Measurements from ENCODE around the gene CALML3. TPM values are rescaled to one million over a fixed set of nuclear protein-coding genes. Genes with fewer than 3 reads are reported as not detected.
A peak's percentile ranks its signal among the peaks of the same experiment; 100 is the strongest.

Gene CALML3
- total and polyA plus RNA-seq, 2 of the 13 experiments (the other 11 are each of a cell fraction or from before 2014, with no cell fraction given): not detected

DNA sequence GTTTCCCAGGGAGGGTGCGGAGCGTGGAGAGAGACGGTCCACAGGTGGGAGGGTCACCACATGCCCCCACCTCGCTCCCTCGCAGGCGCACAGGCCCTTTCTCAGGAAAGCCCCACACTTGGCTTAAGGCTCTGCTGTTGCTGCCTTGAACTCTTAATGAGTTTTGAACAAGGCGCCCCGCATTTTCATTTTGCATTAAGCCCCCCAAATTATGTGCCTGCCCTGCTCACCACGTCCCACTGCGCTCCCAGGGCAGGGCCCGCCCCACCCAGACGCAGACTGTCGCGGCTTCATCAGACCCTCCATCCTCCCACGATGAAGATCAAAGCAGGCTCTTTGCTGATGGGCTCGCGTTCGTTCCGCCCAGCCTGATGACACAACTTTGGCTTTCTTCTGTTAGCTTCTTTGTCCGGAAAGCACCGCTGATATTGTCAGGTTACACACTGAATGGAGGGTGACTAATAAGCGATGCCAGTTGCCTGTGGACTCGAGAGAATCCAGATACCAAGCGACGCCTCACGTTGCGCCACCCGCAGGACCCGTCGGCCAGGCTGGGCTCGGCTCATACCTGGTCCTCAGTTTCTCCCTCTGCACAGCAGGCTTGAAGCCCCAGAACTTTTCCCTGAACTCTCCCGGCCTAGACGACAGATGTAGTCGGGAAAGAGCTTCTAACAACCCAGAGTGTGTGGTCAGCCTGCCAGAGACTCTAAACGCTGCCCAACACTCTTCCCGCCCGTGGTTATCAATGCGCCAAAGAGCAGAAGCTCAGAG is 9.5 kb downstream of the CALML3 start (continued):
- TF ChIP-seq, protein P1, sequence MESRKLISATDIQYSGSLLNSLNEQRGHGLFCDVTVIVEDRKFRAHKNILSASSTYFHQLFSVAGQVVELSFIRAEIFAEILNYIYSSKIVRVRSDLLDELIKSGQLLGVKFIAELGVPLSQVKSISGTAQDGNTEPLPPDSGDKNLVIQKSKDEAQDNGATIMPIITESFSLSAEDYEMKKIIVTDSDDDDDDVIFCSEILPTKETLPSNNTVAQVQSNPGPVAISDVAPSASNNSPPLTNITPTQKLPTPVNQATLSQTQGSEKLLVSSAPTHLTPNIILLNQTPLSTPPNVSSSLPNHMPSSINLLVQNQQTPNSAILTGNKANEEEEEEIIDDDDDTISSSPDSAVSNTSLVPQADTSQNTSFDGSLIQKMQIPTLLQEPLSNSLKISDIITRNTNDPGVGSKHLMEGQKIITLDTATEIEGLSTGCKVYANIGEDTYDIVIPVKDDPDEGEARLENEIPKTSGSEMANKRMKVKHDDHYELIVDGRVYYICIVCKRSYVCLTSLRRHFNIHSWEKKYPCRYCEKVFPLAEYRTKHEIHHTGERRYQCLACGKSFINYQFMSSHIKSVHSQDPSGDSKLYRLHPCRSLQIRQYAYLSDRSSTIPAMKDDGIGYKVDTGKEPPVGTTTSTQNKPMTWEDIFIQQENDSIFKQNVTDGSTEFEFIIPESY (CRISPR knock-in tag; IDR thresholded peaks at IDR 0.05): 0 out of 2 replicates have a peak, but pooled peaks have one; percentile 42
- peak; percentile 9 for TF ChIP-seq XRCC5 (optimal IDR thresholded peaks at IDR 0.05; ENCODE audit: low read length)
- TF ChIP-seq ZNF614 (CRISPR knock-in tag; IDR thresholded peaks at IDR 0.05; ENCODE audit: borderline replicate concordance): 0 out of 2 replicates have a peak, but pooled peaks have one; percentile 32
- TF ChIP-seq NFYC (CRISPR knock-in tag; IDR thresholded peaks at IDR 0.05): no peak
- TF ChIP-seq FOXA3 (CRISPR knock-in tag; IDR thresholded peaks at IDR 0.05): peak; percentile 48; the same call in 1 of the 2 replicates
- 0 out of 2 replicates have a peak, but pooled peaks have one; percentile 15 for TF ChIP-seq RBFOX2 (IDR thresholded peaks at IDR 0.05; ENCODE audit: low read depth, low read length)
- peak; percentile 25; the same call in 1 of the 2 replicates for TF ChIP-seq POLR2G (IDR thresholded peaks at IDR 0.05; ENCODE audit: low read depth, low read length)
- no peak for TF ChIP-seq SOX6 (IDR thresholded peaks at IDR 0.05)
- peak; percentile 24; the same call in 1 of the 2 replicates for TF ChIP-seq SOX6 (CRISPR knock-in tag; IDR thresholded peaks at IDR 0.05)
- TF ChIP-seq KDM2A (CRISPR knock-in tag; IDR thresholded peaks at IDR 0.05; ENCODE audit: borderline replicate concordance, low read depth): 0 out of 2 replicates have a peak, but pooled peaks have one; percentile 33
- no peak for TF ChIP-seq RORA (CRISPR knock-in tag; IDR thresholded peaks at IDR 0.05)
- 0 out of 2 replicates have a peak, but pooled peaks have one; percentile 18 for TF ChIP-seq CEBPB (IDR thresholded peaks at IDR 0.05; ENCODE audit: borderline replicate concordance, low read depth, low read length)
- peak; percentile 17; the same call in 1 of the 2 replicates for TF ChIP-seq HOXA3 (CRISPR knock-in tag; IDR thresholded peaks at IDR 0.05)
- TF ChIP-seq, protein P2, sequence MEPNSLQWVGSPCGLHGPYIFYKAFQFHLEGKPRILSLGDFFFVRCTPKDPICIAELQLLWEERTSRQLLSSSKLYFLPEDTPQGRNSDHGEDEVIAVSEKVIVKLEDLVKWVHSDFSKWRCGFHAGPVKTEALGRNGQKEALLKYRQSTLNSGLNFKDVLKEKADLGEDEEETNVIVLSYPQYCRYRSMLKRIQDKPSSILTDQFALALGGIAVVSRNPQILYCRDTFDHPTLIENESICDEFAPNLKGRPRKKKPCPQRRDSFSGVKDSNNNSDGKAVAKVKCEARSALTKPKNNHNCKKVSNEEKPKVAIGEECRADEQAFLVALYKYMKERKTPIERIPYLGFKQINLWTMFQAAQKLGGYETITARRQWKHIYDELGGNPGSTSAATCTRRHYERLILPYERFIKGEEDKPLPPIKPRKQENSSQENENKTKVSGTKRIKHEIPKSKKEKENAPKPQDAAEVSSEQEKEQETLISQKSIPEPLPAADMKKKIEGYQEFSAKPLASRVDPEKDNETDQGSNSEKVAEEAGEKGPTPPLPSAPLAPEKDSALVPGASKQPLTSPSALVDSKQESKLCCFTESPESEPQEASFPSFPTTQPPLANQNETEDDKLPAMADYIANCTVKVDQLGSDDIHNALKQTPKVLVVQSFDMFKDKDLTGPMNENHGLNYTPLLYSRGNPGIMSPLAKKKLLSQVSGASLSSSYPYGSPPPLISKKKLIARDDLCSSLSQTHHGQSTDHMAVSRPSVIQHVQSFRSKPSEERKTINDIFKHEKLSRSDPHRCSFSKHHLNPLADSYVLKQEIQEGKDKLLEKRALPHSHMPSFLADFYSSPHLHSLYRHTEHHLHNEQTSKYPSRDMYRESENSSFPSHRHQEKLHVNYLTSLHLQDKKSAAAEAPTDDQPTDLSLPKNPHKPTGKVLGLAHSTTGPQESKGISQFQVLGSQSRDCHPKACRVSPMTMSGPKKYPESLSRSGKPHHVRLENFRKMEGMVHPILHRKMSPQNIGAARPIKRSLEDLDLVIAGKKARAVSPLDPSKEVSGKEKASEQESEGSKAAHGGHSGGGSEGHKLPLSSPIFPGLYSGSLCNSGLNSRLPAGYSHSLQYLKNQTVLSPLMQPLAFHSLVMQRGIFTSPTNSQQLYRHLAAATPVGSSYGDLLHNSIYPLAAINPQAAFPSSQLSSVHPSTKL (CRISPR knock-in tag; IDR thresholded peaks at IDR 0.05): peak; percentile 39; the same call in 1 of the 2 replicates
- peak; percentile 27; the same call in 1 of the 2 replicates for TF ChIP-seq GATAD2A (CRISPR knock-in tag; IDR thresholded peaks at IDR 0.05)
- 0 out of 2 replicates have a peak, but pooled peaks have one; percentile 23 for TF ChIP-seq SIX4 (CRISPR knock-in tag; IDR thresholded peaks at IDR 0.05)
- TF ChIP-seq NCOA2 (CRISPR knock-in tag; IDR thresholded peaks at IDR 0.05): 0 out of 2 replicates have a peak, but pooled peaks have one; percentile 25
- no peak for TF ChIP-seq FOXA1 (IDR thresholded peaks at IDR 0.05)
- TF ChIP-seq FOXA1 (CRISPR knock-in tag; IDR thresholded peaks at IDR 0.05): 0 out of 2 replicates have a peak, but pooled peaks have one; percentile 8
- peak; percentile 33; the same call in 1 of the 2 replicates for TF ChIP-seq BCL6 (CRISPR knock-in tag; IDR thresholded peaks at IDR 0.05)
- 0 out of 2 replicates have a peak, but pooled peaks have one; percentile 21 for TF ChIP-seq HMG20A (CRISPR knock-in tag; IDR thresholded peaks at IDR 0.05; ENCODE audit: borderline replicate concordance)
- peak; percentile 79 for TF ChIP-seq FOSL2 (CRISPR knock-in tag; IDR thresholded peaks at IDR 0.05)
- peak; percentile 26; the same call in 1 of the 2 replicates for TF ChIP-seq TBX2 (CRISPR knock-in tag; IDR thresholded peaks at IDR 0.05; ENCODE audit: borderline replicate concordance)
- no peak for TF ChIP-seq SMAD9 (CRISPR knock-in tag; IDR thresholded peaks at IDR 0.05)

Measured in HepG2 (cell line).